Putamen (tissue), 1 donor: Measurements from ENCODE around the gene C1QTNF5.

Source experiments
- DNase-seq: peaks from one replicate; pipeline ENCODE4 v3.0.0-alpha.2; 2016; ENCODE audit warnings: low spot score

The C1QTNF5 gene

DNA sequence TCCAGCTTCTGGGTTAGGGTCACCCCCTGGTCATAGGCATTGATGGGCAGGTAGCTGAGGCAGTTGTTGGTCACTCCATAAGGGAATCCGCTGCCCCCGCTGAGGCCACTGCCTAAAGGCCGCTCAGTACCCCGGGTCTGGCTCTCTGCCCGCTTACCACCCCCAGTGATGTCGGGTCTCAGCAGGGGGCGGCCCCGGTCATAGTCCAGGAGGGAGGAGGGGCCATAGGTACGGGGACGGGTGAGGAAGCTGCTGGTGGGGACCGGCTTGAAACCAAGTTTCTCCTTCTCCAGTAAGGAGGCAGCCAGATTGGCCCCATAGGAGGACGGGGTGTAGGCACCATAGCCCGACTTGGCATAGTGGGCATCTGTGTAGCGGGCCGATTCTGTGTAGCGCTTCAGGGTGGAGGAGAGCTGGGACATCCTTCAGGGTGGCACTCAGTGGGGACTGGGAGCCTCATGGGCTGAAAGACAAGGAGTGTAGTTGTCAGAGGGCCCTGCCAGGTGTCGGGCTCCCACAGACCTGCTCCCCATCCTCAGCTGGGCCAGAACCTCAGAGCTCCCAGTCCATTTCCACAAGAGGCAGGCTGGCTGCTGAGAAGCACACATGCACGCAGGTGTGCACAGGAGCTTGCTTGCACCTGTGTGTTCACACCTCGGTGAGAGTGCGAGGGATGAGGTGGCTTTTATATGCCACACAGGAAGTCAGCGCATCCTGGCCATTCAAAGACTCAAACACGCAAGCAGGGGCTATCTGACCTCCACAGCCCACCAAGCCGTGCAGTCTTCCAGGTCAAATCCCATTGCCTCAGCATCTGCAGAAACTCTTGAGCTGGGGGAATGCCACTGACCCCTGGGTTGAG is 32.6 kb upstream of the C1QTNF5 start:
- no peak for DNase-seq

DNA sequence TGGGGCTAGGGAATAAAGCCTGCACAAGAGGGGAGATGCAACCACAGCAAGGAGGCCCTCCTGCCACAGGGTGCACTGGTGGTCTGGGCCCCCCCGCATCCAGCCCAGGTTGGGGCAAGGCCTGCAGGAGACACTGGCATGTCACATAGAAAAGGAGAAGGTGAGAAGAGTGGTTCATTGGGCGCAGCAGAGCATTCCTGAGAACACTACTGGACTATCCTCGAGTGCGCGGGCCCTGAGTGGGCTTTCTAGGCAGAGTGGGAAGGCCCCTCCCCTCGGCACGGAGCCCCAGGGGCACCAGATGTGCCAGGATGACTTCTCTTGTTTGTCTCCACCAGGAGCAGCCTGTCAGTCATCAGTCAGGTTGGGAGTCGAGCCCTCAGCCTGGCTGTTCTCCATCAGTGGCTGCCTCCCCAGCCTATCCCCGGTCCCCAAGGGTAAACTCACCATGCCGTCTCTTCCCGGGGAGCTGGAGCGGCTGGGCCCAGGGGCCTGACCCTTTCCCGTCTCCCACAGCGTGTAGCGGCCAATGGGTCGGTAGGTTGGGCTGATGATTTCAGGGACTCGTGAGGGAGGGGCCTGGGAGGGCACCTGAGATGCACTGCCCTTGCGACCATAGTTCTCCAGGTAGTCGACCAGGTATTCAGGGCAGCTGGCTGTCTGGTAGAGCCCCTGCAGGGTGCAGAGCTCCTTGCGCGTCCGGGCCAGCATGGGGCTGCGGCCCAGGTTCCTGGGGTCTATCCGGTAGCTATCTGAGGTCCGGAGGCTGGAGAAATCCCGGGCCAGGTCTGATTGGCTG is 31.8 kb upstream of the C1QTNF5 start:
- DNase-seq = no peak

DNA sequence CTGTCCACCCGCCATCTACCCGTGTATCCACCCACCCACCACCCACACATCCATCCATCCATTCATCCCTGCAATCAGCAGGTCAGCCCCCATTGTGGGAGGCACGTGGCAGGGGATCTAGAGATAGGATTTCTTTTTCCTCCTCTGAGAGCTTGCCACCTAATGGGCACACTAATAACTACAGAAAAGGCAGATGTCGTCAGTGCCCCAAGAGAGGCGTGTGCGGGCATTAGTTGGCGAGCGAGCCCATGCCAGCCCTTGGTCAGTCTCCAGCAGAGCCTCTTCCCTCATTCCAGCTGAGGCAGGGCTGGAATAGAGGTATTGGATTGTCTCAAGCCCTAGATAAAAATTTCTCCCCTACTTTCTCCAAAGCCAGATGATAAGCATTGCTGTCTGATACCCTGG is 31.1 kb upstream of the C1QTNF5 start:
- peak; percentile 69 for DNase-seq

DNA sequence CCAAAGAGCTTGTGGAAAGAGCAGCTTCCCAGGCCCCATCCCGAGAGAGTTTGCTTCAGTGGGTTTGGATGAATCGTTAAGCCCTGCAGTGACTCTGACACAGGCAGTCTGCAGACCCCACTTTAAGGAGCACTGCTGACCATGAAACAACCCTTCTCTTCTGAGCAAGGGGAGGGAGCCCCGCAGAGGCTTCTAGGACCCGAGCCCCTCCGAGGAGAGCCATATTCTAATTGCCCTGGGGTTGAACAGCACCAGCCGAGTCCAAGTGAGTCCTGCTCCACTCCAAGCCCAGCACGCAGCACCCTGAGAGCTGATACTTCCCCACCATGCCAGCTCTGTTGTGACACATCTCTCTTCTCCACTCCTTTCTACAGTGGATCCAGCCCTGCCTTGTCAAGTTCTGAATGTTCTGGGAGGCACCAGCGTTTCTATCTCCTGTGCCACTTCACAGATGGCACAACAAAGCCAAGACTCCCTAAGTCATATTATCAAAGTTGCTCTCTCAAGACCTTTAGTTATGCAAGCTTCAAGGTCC is 30.5 kb upstream of the C1QTNF5 start:
- DNase-seq = no peak

DNA sequence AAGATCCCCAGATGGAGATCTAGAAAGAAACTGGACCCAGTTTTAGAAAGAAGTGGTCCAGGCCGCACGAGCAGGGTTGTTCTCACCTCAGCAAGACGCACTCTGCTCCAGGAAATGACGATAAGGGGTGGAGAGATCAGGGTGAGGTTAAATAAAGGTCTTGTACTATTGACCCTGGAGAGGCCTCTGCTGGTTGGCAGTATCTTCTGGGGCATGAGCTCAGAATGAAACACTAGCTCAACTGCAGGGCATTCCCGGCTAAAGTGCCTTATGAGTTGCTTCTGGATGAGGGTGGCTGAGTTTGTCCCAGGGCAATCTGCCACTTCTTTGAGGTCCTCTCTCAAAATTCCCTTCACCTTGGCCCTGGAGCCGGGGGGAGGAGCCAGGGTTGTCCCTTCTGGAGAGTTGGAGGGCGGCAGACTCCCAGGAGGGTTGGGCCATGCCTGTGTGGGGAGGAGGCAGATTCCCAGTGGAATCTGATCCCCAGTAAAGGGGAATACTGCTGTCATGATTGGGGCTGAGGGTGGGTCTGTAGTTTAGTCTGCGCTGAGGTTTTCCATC is 29.9 kb upstream of the C1QTNF5 start:
- DNase-seq = no peak

DNA sequence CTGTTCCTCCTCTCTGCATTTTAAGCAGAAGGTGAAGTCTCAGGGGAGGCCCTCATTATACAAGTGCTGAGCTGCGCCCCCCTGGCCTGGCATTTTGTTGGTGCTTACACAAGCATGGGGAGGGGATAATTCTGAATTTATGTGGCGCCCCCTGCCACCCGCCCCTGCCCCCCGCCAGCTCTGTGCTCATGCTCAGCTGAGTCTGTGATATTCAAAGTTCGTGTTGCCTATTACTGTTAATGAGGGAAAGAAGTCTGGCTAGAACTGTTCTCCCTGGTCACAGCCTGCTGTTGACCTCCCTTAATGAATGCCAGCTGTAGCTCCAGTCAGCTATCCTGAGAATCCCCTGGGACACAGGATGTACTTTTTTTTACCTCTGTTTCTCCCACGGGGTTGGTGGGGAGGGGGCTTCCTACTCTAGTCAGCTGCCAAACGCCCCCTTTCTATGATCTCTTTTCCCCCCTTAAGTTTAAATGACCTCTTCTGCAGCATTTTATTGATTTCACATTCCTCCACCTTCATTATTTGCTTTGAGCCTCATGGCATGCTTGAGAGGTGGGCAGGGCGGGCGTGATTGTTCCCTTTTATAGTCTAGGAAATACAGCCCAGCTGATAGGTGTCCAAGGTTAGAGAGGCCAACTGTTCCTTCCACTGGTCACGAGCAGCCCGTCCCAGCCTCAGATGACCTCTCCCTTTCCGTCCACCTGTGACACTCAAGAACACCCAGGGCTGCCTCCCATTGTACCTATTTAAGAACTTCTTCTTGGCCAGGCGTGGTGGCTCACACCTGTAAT is 28.6 kb upstream of the C1QTNF5 start:
- no peak for DNase-seq

DNA sequence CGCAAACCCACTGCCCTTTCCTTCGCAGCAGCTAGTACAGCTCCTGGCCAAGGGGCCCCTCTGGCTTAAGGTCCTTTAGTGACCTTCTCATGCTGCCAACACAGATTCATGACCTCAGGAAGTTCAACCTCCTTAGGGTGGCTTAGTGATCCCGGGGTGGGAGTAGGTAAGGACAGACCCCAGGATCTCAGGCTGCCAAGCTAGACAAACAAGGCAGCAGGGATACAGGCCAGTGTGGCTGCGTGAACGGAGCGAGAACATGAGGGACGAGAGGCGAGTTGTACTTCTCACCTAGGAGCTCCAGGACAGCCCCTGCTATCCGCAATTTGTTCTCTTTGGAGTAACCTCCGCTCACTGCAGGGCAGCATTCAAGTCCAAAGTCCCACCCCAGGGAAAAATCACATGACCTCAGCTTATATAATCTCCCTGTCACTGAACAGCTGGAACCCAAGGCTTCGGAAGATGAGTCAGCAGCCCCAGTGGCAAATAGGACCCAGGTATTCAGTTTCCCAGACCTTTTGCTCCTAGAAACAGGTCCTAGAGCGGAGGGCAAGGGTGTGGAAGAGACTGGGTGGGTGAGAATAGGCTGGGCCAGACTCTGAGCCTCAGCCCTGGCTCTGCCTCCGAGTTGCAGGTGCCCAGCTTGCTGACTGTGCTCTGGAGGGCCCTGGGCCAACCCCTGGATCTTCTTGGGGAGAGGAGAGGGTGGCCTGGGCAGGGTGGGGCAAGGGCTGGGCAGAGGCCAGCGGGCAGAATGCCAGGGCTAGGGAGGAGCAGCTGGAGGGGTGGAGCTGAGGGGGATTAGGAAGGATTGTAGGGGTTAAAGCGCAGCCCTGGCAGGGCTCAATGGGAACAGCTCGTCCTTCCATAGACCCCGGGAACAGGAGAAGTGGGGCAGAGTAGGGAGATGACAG is 27.7 kb upstream of the C1QTNF5 start:
- DNase-seq = peak; percentile 74

DNA sequence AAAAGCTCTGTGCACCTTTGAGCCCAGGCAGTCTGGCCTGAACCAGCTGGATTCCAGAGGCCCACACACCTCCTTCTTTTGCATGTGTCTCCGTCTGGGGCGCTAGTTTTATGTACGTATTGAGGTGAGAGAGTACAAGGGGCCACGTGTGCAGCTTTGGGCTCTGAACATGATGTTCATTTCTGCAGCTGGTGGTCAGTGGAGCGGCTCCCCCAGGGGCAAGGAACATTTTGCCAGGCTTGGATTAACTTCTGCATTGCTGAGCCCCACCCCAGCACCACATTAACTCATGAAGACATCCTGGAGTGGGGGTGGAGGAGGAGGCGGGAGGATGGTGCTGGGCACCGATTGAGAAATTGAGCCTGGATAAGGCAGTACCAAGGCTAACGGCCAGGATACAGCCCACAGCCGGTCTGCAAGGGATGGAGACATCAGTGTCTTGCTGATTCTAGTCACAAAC is 27.0 kb upstream of the C1QTNF5 start:
- DNase-seq = no peak

DNA sequence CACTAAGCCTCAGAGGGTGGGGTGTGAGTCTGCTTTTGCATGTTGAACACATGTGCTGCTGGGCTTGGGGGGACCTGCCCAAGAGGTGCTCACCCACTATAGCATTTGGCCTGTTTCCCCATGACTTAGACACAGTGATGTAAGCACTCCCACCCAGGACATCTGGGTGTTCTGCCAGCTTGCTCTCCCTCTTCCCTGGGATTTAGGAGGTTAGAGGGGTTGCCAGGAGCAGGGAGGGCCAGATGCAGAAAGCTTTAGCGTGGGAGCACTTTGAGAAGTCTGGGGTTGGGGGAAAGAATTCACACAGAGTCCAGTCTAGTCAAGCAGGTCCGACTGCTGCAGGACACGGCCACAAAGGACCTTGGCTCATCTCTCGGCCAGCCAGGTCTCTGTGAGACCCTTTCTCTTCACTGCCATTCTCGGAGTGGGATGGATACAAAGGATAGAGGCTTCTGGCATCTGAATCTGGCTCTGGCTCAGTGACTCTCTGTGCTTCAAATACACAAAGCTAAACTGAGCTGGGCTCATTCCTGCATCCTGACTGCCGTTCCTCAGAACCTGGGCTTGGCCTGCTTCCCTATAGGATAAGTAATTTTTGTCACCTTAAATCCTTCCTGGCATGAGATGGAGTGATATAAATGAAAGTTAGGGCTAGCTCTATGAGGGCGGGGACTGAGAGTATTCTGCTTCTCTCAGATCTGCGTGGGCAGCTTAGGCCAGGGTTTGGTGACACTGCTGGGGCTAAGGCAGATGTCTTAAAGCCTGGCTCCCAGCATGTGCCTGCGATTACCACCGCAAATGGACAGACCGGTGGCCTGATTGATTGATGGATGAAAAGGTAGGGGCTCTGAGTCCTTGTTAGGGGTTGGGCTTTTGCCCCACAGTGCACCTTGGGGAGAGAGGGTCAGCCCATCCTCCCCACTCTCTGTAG is 26.3 kb upstream of the C1QTNF5 start:
- DNase-seq = no peak

DNA sequence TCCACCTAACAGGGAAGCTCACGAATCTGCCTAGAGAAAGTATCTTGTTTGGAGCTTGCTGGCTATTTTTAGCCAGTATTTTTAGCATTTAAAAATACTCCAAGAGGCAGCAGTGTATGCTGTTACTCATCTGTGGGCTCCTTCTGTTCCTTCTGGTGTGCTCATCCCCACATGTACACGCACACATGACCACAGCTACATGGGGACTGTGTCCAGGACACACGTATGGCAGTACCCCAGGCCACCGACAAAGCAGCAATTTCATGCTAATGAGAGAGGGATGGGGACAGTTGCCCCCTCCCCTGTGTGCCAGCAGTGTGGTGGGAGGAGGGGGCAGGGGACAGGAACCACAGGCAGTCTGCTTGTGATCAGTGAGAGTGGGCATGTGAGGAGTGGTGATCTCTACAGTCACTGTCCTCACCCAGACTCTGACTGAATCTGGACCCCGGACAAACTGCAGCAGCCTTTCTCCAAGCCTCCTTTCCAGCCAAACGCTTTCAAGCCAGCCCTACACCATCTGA is 24.4 kb upstream of the C1QTNF5 start:
- DNase-seq = no peak

DNA sequence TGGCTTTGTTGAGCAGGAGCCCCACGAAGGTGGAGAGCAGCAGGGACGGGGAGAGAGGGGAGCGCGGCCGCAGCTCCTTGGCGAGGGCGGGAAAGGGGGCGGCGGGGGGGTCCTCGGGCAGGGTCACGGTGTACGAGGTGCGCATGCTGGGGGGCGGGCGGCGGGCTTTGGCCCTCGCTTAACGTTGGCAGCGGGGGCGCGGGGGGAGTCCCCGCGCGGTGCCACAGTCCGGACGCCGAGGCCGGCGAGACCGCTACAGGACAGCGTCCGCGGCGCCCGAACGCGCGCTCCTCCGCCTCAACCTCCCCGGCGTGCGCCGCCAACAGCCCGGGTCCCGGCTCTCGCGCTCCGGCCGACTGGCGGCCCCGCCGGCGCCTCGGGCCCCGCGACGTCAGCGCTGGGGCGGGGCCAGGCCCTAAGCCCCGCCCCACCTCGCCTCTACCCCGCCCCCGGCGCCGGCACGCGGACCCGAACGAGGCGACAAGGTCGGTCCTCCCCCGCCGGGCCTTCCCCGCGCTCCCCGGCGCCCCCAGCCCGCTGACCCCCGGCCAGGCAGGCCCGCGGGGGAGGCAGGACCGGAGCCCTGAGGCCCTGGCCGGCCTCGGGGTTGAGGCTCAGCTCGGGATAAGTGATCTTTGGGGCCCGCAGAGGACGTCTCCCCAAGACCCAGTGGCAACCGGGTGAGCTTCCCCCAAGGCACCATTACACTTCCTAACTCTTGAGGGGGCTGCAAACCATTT is 23.3 kb upstream of the C1QTNF5 start:
- peak; percentile 79 for DNase-seq

DNA sequence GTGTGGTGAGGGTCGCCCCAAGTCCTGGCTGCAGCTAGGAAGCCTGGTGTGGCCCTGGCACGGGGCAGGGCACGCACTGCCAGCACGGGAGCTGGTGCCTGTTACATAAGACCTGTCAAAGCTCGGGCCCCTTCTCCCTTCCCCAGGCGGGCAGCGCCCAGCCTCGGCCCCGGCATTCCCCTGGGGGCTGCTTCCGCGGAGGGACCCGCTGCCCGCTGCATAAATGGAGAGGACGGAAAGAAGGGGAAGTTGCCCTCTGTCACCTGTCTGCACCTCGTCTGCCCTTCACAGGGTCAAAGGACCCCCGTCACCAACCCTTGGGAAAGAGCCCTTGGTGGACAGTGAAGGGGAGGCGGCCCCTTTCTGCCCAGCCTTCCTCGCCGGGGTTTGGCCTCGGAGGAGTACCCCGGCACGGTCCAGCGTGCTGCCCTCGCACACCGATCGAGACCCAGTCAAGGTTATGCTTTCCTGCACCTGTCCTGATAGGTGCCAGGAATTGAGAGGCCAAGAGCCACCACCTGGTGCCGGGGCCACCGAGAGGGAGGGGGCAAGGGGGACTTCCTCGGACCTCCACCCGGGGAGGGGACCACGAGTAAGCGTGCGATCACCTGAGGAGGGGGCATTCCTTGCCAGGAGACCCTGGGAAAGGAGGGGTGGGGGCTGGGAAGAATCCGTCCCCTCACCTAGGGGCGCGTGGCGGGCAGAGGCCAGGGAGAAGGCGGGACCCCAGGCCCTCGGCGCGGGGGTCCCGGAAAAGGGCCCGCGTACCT is 22.6 kb upstream of the C1QTNF5 start:
- no peak for DNase-seq

DNA sequence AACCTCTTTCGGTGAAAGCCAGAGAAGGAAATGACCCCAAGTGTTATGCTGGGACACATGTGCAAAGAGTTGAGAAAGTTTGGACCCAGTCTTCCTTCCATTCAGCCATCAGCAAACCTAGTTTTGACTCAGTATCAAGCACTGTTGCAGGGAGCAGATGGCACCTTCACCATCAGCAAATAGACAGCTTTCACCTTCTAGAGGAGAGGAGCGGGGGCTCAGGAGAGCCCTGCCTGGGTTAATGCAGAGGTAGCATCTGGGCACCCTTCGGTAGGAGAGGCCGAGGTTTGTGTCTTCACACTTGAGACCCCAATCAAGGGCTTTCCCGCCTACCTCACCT is 22.0 kb upstream of the C1QTNF5 start:
- no peak for DNase-seq

DNA sequence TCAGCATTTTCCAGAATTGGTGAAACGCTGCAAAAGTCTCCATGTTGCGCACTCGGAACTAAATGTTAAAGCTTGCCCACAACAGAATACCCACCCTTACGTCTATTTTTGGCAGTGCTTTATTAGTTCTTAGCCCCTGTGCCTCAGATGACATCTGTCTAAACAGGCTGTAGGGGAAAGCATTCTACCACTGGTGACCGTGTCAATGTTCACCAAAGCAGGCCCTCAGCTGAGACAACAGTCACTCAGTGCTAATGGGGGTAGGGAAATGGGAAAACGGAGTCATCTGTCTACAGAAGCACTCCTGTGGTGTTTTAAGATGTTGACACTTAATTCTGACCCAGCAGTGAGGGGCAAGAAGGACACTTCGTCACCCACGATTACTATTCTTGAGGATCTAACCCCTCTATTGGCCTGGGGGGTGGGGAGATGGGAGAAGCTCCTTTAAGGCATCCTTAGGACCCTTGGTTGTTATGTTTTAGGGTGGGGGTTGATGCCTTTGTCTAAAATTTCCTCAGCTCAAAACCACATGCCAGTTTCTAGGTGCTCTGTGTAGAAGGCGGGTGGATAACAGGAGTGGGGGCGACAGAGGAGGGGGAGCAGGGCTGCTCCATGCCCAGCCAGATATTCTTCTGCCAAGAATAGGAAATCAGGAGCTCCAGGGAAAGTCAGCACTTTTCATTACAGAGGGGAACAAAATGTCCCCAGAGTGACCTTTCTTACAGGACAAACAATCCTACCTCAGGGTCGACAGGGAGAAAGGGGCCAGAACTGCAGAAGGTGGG is 21.4 kb upstream of the C1QTNF5 start:
- no peak for DNase-seq

DNA sequence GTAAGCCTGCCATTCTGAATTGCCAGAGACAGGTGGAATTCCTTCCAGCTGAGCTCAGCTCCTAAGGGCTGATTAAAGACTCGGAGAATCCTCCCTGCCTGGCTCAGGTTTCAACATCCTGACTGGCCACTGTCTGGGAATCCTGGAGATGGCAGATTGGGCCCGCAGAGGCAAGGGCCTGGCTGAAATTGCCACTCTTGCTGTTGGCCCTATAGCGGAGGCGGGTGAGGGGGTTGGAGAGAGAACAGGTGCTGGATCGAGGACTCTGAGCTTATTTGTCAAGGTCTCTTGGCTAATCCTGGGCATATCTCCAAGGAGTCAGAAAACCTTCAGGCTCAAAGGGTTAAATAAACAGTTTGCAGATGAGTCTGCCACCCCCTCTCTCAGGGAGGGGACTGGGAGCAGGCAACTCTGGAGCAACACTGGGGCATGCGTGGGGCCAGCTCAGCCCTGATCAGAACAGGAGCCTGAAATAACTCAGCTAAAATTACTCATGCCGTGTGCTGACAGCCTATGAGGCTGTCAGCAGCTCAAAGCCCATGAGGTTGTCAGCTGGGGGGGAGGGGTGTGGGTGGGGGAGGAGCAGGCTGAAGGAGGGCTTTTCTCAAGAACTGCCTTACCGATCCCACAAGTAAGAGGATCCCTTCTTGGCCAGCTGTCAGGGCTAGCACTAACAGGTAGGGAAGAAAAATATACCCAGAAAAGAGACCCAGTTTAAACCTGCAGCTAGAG is 20.5 kb upstream of the C1QTNF5 start:
- DNase-seq = peak; percentile 85
